OCI-LY7 (cell line): Measurements from ENCODE around the gene SCAF8. TPM values are rescaled to one million over a fixed set of nuclear protein-coding genes. Genes with fewer than 3 reads are reported as not detected.

Source experiments
- BruUV-seq: library from RNA; stranded (reverse); fragments of 400-500 nt; replicated peaks from 2 replicates; lab custom pipeline; 2021; lab: Mats Ljungman, UMichigan
- CTCF ChIA-PET: fragments of 300-600 bp; sonication (Branson Sonifier 250); formaldehyde crosslinking; loops from one replicate; lab custom pipeline; 2022; ENCODE audit warnings: antibody characterized with exemption; ENCODE audit not compliant: unreplicated experiment; lab: Charles Lee
- POLR2A ChIA-PET: fragments of 300-600 bp; sonication (Branson Sonifier 250); formaldehyde crosslinking; loops from one replicate; lab custom pipeline; 2022; ENCODE audit warnings: antibody characterized with exemption; lab: Charles Lee
- DNase-seq: peaks from one replicate; pipeline ENCODE4 v3.0.0-alpha.2; 2015; ENCODE audit warnings: low spot score
- H2AFZ ChIP-seq: fragments of 200-600 bp; sonication (generic), shearing (Covaris generic); 2 replicates; pipeline ENCODE4 v1.6.1; 2014; ENCODE audit warnings: mild to moderate bottlenecking, antibody characterized with exemption, low read length, moderate library complexity
- H3K27ac ChIP-seq: fragments of 200-600 bp; sonication (generic); 2 replicates; pipeline ENCODE4 v1.5.1; 2014; ENCODE audit warnings: mixed run types, low read depth, mild to moderate bottlenecking, moderate library complexity, low read length, inconsistent platforms; ENCODE audit not compliant: poor library complexity, severe bottlenecking
- H3K36me3 ChIP-seq: fragments of 200-600 bp; sonication (generic); 2 replicates; pipeline ENCODE4 v1.6.1; 2014; ENCODE audit warnings: mild to moderate bottlenecking, antibody characterized with exemption, low read length, moderate library complexity, mixed read lengths; ENCODE audit not compliant: insufficient read depth
- H3K4me1 ChIP-seq: fragments of 200-600 bp; sonication (generic); 2 replicates; pipeline ENCODE4 v1.5.1; 2014; ENCODE audit warnings: mild to moderate bottlenecking, low read length; ENCODE audit not compliant: insufficient read depth, poor library complexity, severe bottlenecking
- H3K4me2 ChIP-seq: fragments of 200-600 bp; sonication (generic); 2 replicates; pipeline ENCODE4 v1.6.1; 2014; ENCODE audit warnings: mild to moderate bottlenecking, low read length
- H3K4me3 ChIP-seq: fragments of 200-600 bp; sonication (generic); 2 replicates; pipeline ENCODE4 v1.5.1; 2014; ENCODE audit warnings: mild to moderate bottlenecking, low read depth, low read length; ENCODE audit not compliant: poor library complexity, severe bottlenecking
- H3K79me2 ChIP-seq: fragments of 200-600 bp; sonication (generic); 2 replicates; pipeline ENCODE4 v1.6.1; 2016; ENCODE audit warnings: low read depth, mild to moderate bottlenecking, low read length, moderate library complexity, mixed read lengths; ENCODE audit not compliant: insufficient read depth
- H3K9me2 ChIP-seq: fragments of 200-600 bp; sonication (generic); 2 replicates; pipeline ENCODE4 v1.6.1; 2016; ENCODE audit warnings: mild to moderate bottlenecking, low read length, mixed read lengths; ENCODE audit not compliant: insufficient read depth
- H3K9me3 ChIP-seq: fragments of 200-600 bp; sonication (generic); 2 replicates; pipeline ENCODE4 v1.6.1; 2014; ENCODE audit warnings: mild to moderate bottlenecking, mixed run types, low read length, mixed read lengths
- H4K20me1 ChIP-seq: fragments of 200-600 bp; sonication (generic); 2 replicates; pipeline ENCODE4 v1.6.1; 2014; ENCODE audit warnings: mild to moderate bottlenecking, antibody characterized with exemption, low read length, moderate library complexity, mixed read lengths; ENCODE audit not compliant: insufficient read depth
- EZH2phosphoT487 ChIP-seq: fragments of 200-600 bp; sonication (generic); IDR thresholded peaks from 2 replicates; pipeline ENCODE4 v1.6.1; 2018; ENCODE audit warnings: low read depth, borderline replicate concordance, mild to moderate bottlenecking, mixed run types, antibody characterized with exemption, low read length, moderate library complexity, mixed read lengths
- intact Hi-C: fragments of 100-400 bp; cut with micrococcal nuclease; formaldehyde crosslinking; loops from one replicate; pipeline ENCODE4 v1.10.0; 2022; ENCODE audit not compliant: unreplicated experiment
- total RNA-seq, 2 experiments: library from RNA; depleted of rRNA in 1 of 2; stranded (reverse); fragments of >200 nt in 1 of 2; shearing (Covaris generic) in 1 of 2; gene quantifications; 2 replicates each; pipeline ENCODE4 v1.2.3, GENCODE V29; 2014 to 2022
- TF ChIP-seq, protein P1 (sequence below): fragments of 200-600 bp; sonication (generic); conservative IDR thresholded peaks from 2 replicates; pipeline ENCODE4 v1.5.1; 2014; ENCODE audit warnings: mild to moderate bottlenecking, antibody characterized with exemption, low read length, moderate library complexity, mixed read lengths

Gene SCAF8
- total RNA-seq, 2 experiments from 2014 or later: 25.8 to 47.0 TPM

DNA sequence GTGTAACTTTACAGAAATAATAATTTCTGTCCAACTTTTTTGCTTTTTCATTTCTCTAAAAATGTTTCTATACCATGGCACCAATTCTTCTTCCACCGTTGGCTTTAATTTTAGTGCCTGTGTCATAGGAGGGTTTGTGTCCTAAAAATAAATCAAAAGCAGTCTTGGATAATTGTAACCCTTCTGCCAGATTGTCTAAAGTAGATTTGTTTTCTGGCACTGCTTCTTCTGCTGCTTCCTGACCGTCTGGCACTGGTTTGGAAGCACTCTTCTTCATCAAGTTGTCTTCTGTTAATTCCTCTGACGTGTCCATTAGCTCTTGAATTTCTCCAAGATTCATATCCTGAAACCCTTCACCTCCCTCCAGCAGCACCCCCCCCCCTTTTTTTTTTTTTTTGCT, 33.1 kb downstream of the SCAF8 start:
- intact Hi-C loops: no loop called here

DNA sequence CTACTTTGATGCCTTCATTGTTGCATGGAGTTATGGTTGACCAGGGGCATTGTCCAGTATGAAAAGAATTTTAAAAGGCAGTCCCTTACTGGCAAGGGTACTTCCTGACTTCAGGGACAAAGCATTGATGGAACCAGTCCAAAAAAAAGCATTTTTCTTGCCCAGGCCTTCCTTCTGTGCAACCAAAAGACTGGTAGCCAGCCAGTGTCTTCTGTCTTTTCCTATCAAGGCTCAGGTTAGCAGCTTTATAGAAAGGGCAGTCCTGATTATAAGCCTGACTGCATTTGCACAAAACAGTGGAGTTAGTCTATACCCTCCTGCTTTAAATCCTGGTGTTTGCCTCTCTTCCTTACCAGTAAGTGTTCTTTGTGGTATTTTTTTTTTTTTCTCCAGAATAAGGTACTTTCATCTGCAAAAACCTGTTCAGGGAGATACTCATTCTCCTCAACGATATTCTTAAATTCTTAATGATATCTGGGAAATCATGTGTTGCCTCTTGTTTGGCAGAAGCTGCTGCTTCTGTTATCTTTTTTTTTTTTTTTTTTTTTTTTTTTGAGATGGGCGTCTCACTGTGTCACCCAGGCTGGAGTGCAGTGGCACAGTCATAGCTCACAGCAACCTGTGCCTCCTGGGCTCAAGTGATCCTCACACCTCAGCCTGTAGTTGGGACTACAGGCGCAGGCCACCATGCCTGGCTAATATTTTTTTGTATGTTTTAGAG, 33.9 kb downstream of the SCAF8 start:
- peaks cover 5% of the 10 kb centered on the region for H3K4me1 ChIP-seq
- H3K9me2 ChIP-seq: no peaks in the 10 kb centered on the region
- no peak for TF ChIP-seq EZH2phosphoT487
- TF ChIP-seq, protein P1, sequence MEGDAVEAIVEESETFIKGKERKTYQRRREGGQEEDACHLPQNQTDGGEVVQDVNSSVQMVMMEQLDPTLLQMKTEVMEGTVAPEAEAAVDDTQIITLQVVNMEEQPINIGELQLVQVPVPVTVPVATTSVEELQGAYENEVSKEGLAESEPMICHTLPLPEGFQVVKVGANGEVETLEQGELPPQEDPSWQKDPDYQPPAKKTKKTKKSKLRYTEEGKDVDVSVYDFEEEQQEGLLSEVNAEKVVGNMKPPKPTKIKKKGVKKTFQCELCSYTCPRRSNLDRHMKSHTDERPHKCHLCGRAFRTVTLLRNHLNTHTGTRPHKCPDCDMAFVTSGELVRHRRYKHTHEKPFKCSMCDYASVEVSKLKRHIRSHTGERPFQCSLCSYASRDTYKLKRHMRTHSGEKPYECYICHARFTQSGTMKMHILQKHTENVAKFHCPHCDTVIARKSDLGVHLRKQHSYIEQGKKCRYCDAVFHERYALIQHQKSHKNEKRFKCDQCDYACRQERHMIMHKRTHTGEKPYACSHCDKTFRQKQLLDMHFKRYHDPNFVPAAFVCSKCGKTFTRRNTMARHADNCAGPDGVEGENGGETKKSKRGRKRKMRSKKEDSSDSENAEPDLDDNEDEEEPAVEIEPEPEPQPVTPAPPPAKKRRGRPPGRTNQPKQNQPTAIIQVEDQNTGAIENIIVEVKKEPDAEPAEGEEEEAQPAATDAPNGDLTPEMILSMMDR: no peak
- H3K9me3 ChIP-seq: no peaks in the 10 kb centered on the region
- POLR2A ChIA-PET: interaction anchor here (0.6 to 1.5 kb wide), 5 partner anchors 12 to 1680 kb away, joined by 3 to 8 read pairs (median 5); no protein-coding TSS in a partner anchor
- BruUV-seq: no TSS peak
- H3K4me3 ChIP-seq: no peak overlapping the region
- H3K36me3 ChIP-seq: peaks cover 45% of the 10 kb centered on the region
- peaks cover 17% of the 10 kb centered on the region for H4K20me1 ChIP-seq
- no peak overlapping the region for H3K27ac ChIP-seq
- DNase-seq: no peak
- no peak overlapping the region for H2AFZ ChIP-seq
- H3K4me2 ChIP-seq: no peak overlapping the region
- intact Hi-C loops: no loop called here
- peaks cover 100% of the 10 kb centered on the region for H3K79me2 ChIP-seq
- CTCF ChIA-PET: no interaction called here

More for the DNA sequence above, 33.1 kb downstream of the SCAF8 start:
- peaks cover 100% of the 10 kb centered on the region for H3K79me2 ChIP-seq
- H3K36me3 ChIP-seq: peaks cover 49% of the 10 kb centered on the region
- DNase-seq: no peak
- no peak overlapping the region for H3K27ac ChIP-seq
- H3K9me2 ChIP-seq: no peaks in the 10 kb centered on the region
- CTCF ChIA-PET: no interaction called here
- H4K20me1 ChIP-seq: peaks cover 17% of the 10 kb centered on the region
- BruUV-seq: no TSS peak
- H3K4me2 ChIP-seq: no peak overlapping the region
- POLR2A ChIA-PET: no interaction called here
- H3K4me1 ChIP-seq: peaks cover 5% of the 10 kb centered on the region
- H3K9me3 ChIP-seq: no peaks in the 10 kb centered on the region
- no peak overlapping the region for H2AFZ ChIP-seq
- TF ChIP-seq, protein P1: no peak
- TF ChIP-seq EZH2phosphoT487: no peak
- no peak overlapping the region for H3K4me3 ChIP-seq

DNA sequence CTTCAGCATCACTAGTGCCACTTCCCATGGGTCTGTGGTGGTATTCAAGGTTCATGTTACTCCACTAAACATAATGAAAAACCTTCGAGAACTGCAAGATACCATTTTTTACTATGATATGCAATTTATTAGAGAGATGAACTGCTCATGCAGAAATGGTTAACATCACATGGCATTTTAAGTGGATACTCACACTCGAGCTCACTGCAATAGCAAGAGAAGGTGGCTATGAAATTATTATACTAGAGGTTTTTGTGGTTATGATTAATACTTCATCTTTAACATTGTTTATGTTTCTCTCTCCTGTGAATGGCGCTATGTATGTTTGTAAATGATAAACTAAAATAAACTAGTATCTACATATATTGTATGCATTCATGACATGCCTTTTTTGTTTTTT, 35.1 kb downstream of the SCAF8 start:
- TF ChIP-seq, protein P1: no peak
- TF ChIP-seq EZH2phosphoT487: no peak
- DNase-seq: no peak
- ChIA-PET POLR2A (interaction anchor here (1.5 kb wide), 1 partner anchor 20 kb away, joined by 5 read pairs; no protein-coding TSS in a partner anchor), CTCF (no interaction called here)
- no peak overlapping the region for H2AFZ ChIP-seq
- BruUV-seq: no TSS peak
- no peak overlapping the region for H3K27ac ChIP-seq
- H3K79me2 ChIP-seq: peaks cover 100% of the 10 kb centered on the region
- H3K4me1 ChIP-seq: peaks cover 5% of the 10 kb centered on the region
- H3K4me3 ChIP-seq: no peak overlapping the region
- no peak overlapping the region for H3K4me2 ChIP-seq
- intact Hi-C loops: no loop called here
- peaks cover 17% of the 10 kb centered on the region for H4K20me1 ChIP-seq
- no peaks in the 10 kb centered on the region for H3K9me3 ChIP-seq
- no peaks in the 10 kb centered on the region for H3K9me2 ChIP-seq
- peaks cover 37% of the 10 kb centered on the region for H3K36me3 ChIP-seq
